Hepatocyte (in vitro differentiated cells): ENCODE data around the gene INMT. TPM values are rescaled to one million over a fixed set of nuclear protein-coding genes. Genes with fewer than 3 reads are reported as not detected.

Experiments
- DNase-seq: peaks from one replicate; pipeline ENCODE4 v3.0.0-alpha.2; 2016; ENCODE audit warnings: low spot score
- H2AFZ ChIP-seq: fragments of 200-600 bp; sonication (generic); 2 replicates; pipeline ENCODE4 v1.6.0; 2016; ENCODE audit warnings: antibody characterized with exemption, mild to moderate bottlenecking
- H3K27ac ChIP-seq: fragments of 200-600 bp; sonication (generic); 2 replicates; pipeline ENCODE4 v1.5.1; 2016; ENCODE audit warnings: mild to moderate bottlenecking
- H3K27me3 ChIP-seq: fragments of 200-600 bp; sonication (generic); 2 replicates; pipeline ENCODE4 v1.6.1; 2016
- H3K36me3 ChIP-seq: fragments of 200-600 bp; sonication (generic); replicated peaks from 2 replicates; pipeline ENCODE4 v1.5.1; 2016; ENCODE audit warnings: low read depth; ENCODE audit not compliant: insufficient read depth
- H3K4me1 ChIP-seq: fragments of 200-600 bp; sonication (generic); 2 replicates; pipeline ENCODE4 v1.5.1; 2016; ENCODE audit warnings: mild to moderate bottlenecking, moderate library complexity; ENCODE audit not compliant: insufficient read depth
- H3K4me2 ChIP-seq: fragments of 200-600 bp; sonication (generic); 2 replicates; pipeline ENCODE4 v1.6.0; 2016
- H3K4me3 ChIP-seq: fragments of 200-600 bp; sonication (generic); 2 replicates; pipeline ENCODE4 v1.5.1; 2016; ENCODE audit warnings: mild to moderate bottlenecking
- H3K79me2 ChIP-seq: fragments of 200-600 bp; sonication (generic); 2 replicates; pipeline ENCODE4 v1.6.0; 2017; ENCODE audit warnings: mild to moderate bottlenecking
- H3K9me2 ChIP-seq: fragments of 200-600 bp; sonication (generic); replicated peaks from 2 replicates; pipeline ENCODE4 v1.6.0; 2017; ENCODE audit warnings: mild to moderate bottlenecking; ENCODE audit not compliant: insufficient read depth
- H3K9me3 ChIP-seq: fragments of 200-600 bp; sonication (generic); 2 replicates; pipeline ENCODE4 v1.5.1; 2016; ENCODE audit warnings: low read depth, mild to moderate bottlenecking
- H4K20me1 ChIP-seq: fragments of 200-600 bp; sonication (generic); 2 replicates; pipeline ENCODE4 v1.6.0; 2016; ENCODE audit warnings: mild to moderate bottlenecking; ENCODE audit not compliant: insufficient read depth, poor library complexity, severe bottlenecking
- EZH2 ChIP-seq: fragments of 200-600 bp; sonication (generic); IDR thresholded peaks from 2 replicates; pipeline ENCODE4 v1.6.1; 2016; ENCODE audit warnings: antibody characterized with exemption, mild to moderate bottlenecking, borderline replicate concordance
- EZH2phosphoT487 ChIP-seq: fragments of 200-600 bp; sonication (generic); IDR thresholded peaks from one replicate; pipeline ENCODE4 v1.6.1; 2018; ENCODE audit warnings: antibody characterized with exemption, mild to moderate bottlenecking, low read depth, moderate library complexity; ENCODE audit not compliant: unreplicated experiment, severe bottlenecking
- WGBS: methylation state at CpG from one replicate; pipeline ENCODE4 v1.1.6; 2016; ENCODE audit warnings: low lambda C conversion rate; ENCODE audit errors: missing lambda C conversion rate; 5-methylcytosine and 5-hydroxymethylcytosine counted together
- polyA plus RNA-seq: library from polyadenylated mRNA; unstranded; fragments of >200 nt; fragmentation: Nextera tagmentation; extraction: Ambion mirVana; gene quantifications from 2 replicates; pipeline ENCODE4 v1.2.1, GENCODE V29; 2016
- total RNA-seq: library from RNA; depleted of rRNA; stranded (reverse); fragments of >200 nt; gene quantifications from 2 replicates; pipeline ENCODE4 v1.2.3, GENCODE V29; 2014
- TF ChIP-seq, protein P1 (sequence below): fragments of 200-600 bp; sonication (generic); IDR thresholded peaks from 2 replicates; pipeline ENCODE4 v1.5.1; 2016; ENCODE audit warnings: antibody characterized with exemption, mild to moderate bottlenecking; ENCODE audit not compliant: poor library complexity

Gene INMT
- total and polyA plus RNA-seq, 2 experiments from 2014 or later, result 17.4 to 18.4 TPM

DNA sequence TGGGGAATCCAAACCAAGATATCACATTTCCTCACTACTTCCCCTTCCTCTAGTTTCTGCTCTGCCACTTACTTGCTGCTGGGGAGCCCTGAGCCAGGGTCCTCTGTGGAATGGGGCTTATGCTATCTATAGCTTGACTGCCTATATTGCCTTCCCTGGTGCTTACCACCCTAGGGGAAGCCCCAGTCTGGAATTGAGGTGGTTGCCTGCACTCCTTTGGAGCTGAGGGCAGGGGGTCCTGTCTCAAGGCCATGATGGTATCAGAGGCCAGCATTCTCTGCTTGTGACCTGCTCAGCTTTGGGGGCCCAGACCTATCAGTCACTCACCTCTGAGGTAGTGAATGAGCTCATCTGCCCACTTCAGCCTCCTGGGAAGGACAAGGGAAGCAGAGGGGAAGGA, 29.3 kb upstream of the INMT start:
- Histone ChIP-seq H3K79me2 (no peaks in the 10 kb centered on the region), H2AFZ (no peak overlapping the region), H3K27me3 (peaks cover 5% of the 10 kb centered on the region), H3K4me1 (no peaks in the 10 kb centered on the region), H3K36me3 (no peaks in the 10 kb centered on the region), H3K4me3 (no peak overlapping the region), H3K9me2 (no peaks in the 10 kb centered on the region), H3K4me2 (no peak overlapping the region), H3K9me3 (no peaks in the 10 kb centered on the region), H3K27ac (no peak overlapping the region), H4K20me1 (no peaks in the 10 kb centered on the region)
- TF ChIP-seq, protein P1, sequence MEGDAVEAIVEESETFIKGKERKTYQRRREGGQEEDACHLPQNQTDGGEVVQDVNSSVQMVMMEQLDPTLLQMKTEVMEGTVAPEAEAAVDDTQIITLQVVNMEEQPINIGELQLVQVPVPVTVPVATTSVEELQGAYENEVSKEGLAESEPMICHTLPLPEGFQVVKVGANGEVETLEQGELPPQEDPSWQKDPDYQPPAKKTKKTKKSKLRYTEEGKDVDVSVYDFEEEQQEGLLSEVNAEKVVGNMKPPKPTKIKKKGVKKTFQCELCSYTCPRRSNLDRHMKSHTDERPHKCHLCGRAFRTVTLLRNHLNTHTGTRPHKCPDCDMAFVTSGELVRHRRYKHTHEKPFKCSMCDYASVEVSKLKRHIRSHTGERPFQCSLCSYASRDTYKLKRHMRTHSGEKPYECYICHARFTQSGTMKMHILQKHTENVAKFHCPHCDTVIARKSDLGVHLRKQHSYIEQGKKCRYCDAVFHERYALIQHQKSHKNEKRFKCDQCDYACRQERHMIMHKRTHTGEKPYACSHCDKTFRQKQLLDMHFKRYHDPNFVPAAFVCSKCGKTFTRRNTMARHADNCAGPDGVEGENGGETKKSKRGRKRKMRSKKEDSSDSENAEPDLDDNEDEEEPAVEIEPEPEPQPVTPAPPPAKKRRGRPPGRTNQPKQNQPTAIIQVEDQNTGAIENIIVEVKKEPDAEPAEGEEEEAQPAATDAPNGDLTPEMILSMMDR, result no peak
- TF ChIP-seq EZH2, result no peak
- no peak for DNase-seq

DNA sequence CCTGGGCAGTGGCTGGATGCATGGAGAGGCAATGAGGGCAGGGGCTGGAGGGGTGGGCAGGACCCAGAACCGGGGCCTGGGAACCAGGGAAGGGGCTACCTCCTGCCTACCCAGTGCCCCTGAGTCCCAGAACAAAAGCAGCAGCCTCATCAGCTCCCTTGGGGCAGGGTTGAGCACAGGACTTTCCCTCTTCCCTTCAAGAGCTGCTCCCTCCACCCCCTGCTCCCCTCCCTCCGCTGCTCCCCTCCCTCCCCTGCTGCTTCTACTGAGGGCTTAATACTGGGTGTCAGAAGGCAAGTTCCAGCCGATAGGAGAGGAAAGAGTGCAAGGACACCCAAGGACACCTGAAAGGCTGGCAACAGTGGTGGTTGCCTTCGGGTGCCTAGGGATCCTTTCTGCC, 28.2 kb upstream of the INMT start:
- no peaks in the 10 kb centered on the region for H3K4me1 ChIP-seq
- no peak overlapping the region for H3K27ac ChIP-seq
- H3K9me3 ChIP-seq, result no peaks in the 10 kb centered on the region
- no peaks in the 10 kb centered on the region for H3K36me3 ChIP-seq
- no peaks in the 10 kb centered on the region for H3K79me2 ChIP-seq
- H3K27me3 ChIP-seq, result peaks cover 8% of the 10 kb centered on the region
- DNase-seq, result no peak
- H2AFZ ChIP-seq, result no peak overlapping the region
- no peak overlapping the region for H3K4me2 ChIP-seq
- TF ChIP-seq EZH2phosphoT487 (no peak), EZH2 (no peak)
- TF ChIP-seq, protein P1, result no peak
- H3K4me3 ChIP-seq, result no peak overlapping the region
- no peaks in the 10 kb centered on the region for H4K20me1 ChIP-seq
- WGBS, result 69% methylated on average over 3 of the region's 4 CpGs
- H3K9me2 ChIP-seq, result no peaks in the 10 kb centered on the region

DNA sequence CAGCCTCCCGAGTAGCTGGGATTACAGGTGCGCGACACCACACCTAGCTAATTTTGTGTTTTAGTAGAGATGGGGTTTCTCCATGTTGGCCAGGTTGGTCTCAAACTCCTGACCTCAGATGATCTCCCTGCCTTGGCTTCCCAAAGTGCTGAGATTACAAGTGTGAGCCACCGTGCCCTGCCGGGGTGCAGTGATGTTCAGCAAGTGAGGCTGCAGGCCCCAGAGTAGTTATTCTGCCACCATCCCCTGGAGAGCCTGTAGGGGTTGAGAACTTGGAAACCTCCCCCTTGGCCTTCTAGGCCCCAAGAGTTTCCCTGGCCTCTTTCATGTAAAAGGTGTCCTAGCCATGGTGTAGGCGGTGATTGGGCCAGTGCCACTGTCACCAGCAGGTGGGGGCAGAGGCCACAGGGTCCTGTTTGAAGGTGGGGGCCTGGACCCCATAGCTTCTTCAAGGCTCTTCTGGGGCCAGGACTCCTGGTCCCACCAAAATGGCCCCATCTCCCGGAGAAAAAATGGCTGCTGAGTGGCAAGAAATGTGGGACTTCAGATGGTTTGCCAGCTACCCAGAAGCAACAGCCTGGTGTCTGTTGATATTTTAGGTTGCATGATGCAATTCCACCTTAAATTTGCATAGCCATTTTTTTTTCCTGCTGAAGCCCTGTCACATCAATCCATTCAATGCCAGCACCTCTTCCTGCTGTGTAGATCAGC, 25.5 kb upstream of the INMT start:
- H3K9me2 ChIP-seq, result no peaks in the 10 kb centered on the region
- peaks cover 12% of the 10 kb centered on the region for H3K27me3 ChIP-seq
- no peak overlapping the region for H3K4me3 ChIP-seq
- H3K79me2 ChIP-seq, result no peaks in the 10 kb centered on the region
- TF ChIP-seq EZH2 (no peak), EZH2phosphoT487 (no peak)
- TF ChIP-seq, protein P1, result no peak
- no peak overlapping the region for H2AFZ ChIP-seq
- no peak overlapping the region for H3K4me2 ChIP-seq
- H3K4me1 ChIP-seq, result no peaks in the 10 kb centered on the region
- H3K9me3 ChIP-seq, result no peaks in the 10 kb centered on the region
- H4K20me1 ChIP-seq, result no peaks in the 10 kb centered on the region
- H3K27ac ChIP-seq, result no peak overlapping the region
- 94% methylated on average over 7 of the region's 7 CpGs for WGBS
- no peak for DNase-seq
- no peaks in the 10 kb centered on the region for H3K36me3 ChIP-seq
